ENCODE measurements around the gene MYO7A.

MYO7A gene

GRCh38 chr11:77165066-77165465 lies 37.0 kb downstream of the MYO7A start:
- no peak for DNase-seq (ENCODE audit: low read depth in 2 of 3, low spot score in 1 of 3)

GRCh38 chr11:77166021-77166420 lies 38.0 kb downstream of the MYO7A start:
- DNase-seq (ENCODE audit: low read depth in 2 of 3, low spot score in 1 of 3): no peak

- DNase-seq (ENCODE audit: low read depth in 2 of 3, low spot score in 1 of 3): no peak
Observed at GRCh38 chr11:77167111-77167626, 39.1 kb downstream of the MYO7A start.

- no peak for DNase-seq (ENCODE audit: low read depth in 2 of 3, low spot score in 1 of 3)
Observed at GRCh38 chr11:77167791-77168190, 39.7 kb downstream of the MYO7A start.

- DNase-seq (ENCODE audit: low read depth in 2 of 3, low spot score in 1 of 3): no peak
Observed at GRCh38 chr11:77170107-77170506, 42.1 kb downstream of the MYO7A start.

- no peak for DNase-seq (ENCODE audit: low read depth in 2 of 3, low spot score in 1 of 3)
Observed at GRCh38 chr11:77171254-77171653, 43.2 kb downstream of the MYO7A start.

- DNase-seq (ENCODE audit: low read depth in 2 of 3, low spot score in 1 of 3): no peak
Observed at GRCh38 chr11:77171885-77172665, 44.0 kb downstream of the MYO7A start.

- DNase-seq (ENCODE audit: low read depth in 2 of 3, low spot score in 1 of 3): no peak
Observed at GRCh38 chr11:77172666-77172982, 44.6 kb downstream of the MYO7A start.

GRCh38 chr11:77173494-77173893 lies 45.4 kb downstream of the MYO7A start:
- no peak for DNase-seq (ENCODE audit: low read depth in 2 of 3, low spot score in 1 of 3)

- no peak for DNase-seq (ENCODE audit: low read depth in 2 of 3, low spot score in 1 of 3)
Observed at GRCh38 chr11:77174559-77174958, 46.5 kb downstream of the MYO7A start.

GRCh38 chr11:77175021-77175842 lies 47.2 kb downstream of the MYO7A start:
- DNase-seq (ENCODE audit: low read depth in 2 of 3, low spot score in 1 of 3): no peak

- no peak for DNase-seq (ENCODE audit: low read depth in 2 of 3, low spot score in 1 of 3)
Observed at GRCh38 chr11:77175869-77176539, 48.0 kb downstream of the MYO7A start.

- DNase-seq (ENCODE audit: low read depth in 2 of 3, low spot score in 1 of 3): no peak
Observed at GRCh38 chr11:77176996-77177395, 49.0 kb downstream of the MYO7A start.

- DNase-seq (ENCODE audit: low read depth in 2 of 3, low spot score in 1 of 3): no peak
Observed at GRCh38 chr11:77178150-77178549, 50.1 kb downstream of the MYO7A start.

- DNase-seq (ENCODE audit: low read depth in 2 of 3, low spot score in 1 of 3): no peak
Observed at GRCh38 chr11:77179048-77179447, 51.0 kb downstream of the MYO7A start.

GRCh38 chr11:77179681-77180080 lies 51.6 kb downstream of the MYO7A start:
- DNase-seq (ENCODE audit: low read depth in 2 of 3, low spot score in 1 of 3): no peak

GRCh38 chr11:77180346-77180745 lies 52.3 kb downstream of the MYO7A start:
- no peak for DNase-seq (ENCODE audit: low read depth in 2 of 3, low spot score in 1 of 3)

GRCh38 chr11:77181226-77181625 lies 53.2 kb downstream of the MYO7A start:
- DNase-seq (ENCODE audit: low read depth in 2 of 3, low spot score in 1 of 3): no peak

GRCh38 chr11:77181799-77182541 lies 53.9 kb downstream of the MYO7A start:
- DNase-seq (ENCODE audit: low read depth in 2 of 3, low spot score in 1 of 3): no peak

- DNase-seq (ENCODE audit: low read depth in 2 of 3, low spot score in 1 of 3): no peak
Observed at GRCh38 chr11:77182542-77183430, 54.7 kb downstream of the MYO7A start.

Measured in stimulated activated CD4-positive, alpha-beta T cell treated with anti-CD3 and anti-CD28 coated beads, Interleukin-12 subunit alpha, Interleukin-12 subunit beta, amount 100 ng/mL, for 48 hours (primary cell).